Natural killer cell (primary cell): ENCODE data around the gene METRN. TPM values are rescaled to one million over a fixed set of nuclear protein-coding genes. Genes with fewer than 3 reads are reported as not detected.
"Not testable (repeated sequence)": the region's sequence is repeated elsewhere in the genome, so short reads cannot be mapped to it uniquely, and the experiment has no call there.

Experiments
- ATAC-seq, 3 donors: fragments of 150-1000 bp in 2 of 3; fragments of 200-7000 bp in 1 of 3; cut with Tn5 transposase; 1 replicate in 1 of 3; 2 replicates in 2 of 3; pipeline ENCODE4 v1.10.0; 2021; ENCODE audit warnings: mild to moderate bottlenecking in 2 of 3, moderate library complexity in 2 of 3
- DNase-seq, 2 donors: peaks; one replicate each; pipeline versions ENCODE4 v3.0.0 to v3.0.0-alpha.2; 2013 to 2021; ENCODE audit warnings: mixed read lengths in 1 of 2
- H3K27ac ChIP-seq: one replicate; pipeline ENCODE4 v1.5.1; 2013; ENCODE audit warnings: mild to moderate bottlenecking, low read length
- H3K27me3 ChIP-seq: one replicate; pipeline ENCODE4 v1.6.1; 2013; ENCODE audit warnings: low read length; ENCODE audit not compliant: control insufficient read depth, insufficient read depth
- H3K36me3 ChIP-seq: one replicate; pipeline ENCODE4 v1.6.1; 2013; ENCODE audit warnings: low read length; ENCODE audit not compliant: control insufficient read depth, insufficient read depth
- H3K4me1 ChIP-seq: one replicate; pipeline ENCODE4 v1.6.1; 2013; ENCODE audit warnings: low read length; ENCODE audit not compliant: control insufficient read depth, insufficient read depth
- H3K4me3 ChIP-seq: one replicate; pipeline ENCODE4 v1.5.1; 2013; ENCODE audit warnings: low read length
- H3K9me3 ChIP-seq: one replicate; pipeline ENCODE4 v1.6.1; 2013; ENCODE audit warnings: low read length; ENCODE audit not compliant: control insufficient read depth, insufficient read depth
- H3K27ac Mint-ChIP-seq, 2 donors: one replicate each; pipeline ENCODE4 v1.8.0; 2022; ENCODE audit warnings: mild to moderate bottlenecking in 2 of 2, mixed read lengths in 2 of 2, moderate library complexity in 1 of 2
- H3K27me3 Mint-ChIP-seq, 2 donors: one replicate each; pipeline ENCODE4 v1.8.0; 2022; ENCODE audit warnings: low read depth in 2 of 2, mixed read lengths in 2 of 2
- H3K36me3 Mint-ChIP-seq: one replicate; pipeline ENCODE4 v1.8.0; 2022; ENCODE audit warnings: mixed read lengths
- H3K4me1 Mint-ChIP-seq, 2 donors: one replicate each; pipeline ENCODE4 v1.8.0; 2022; ENCODE audit warnings: mixed read lengths in 2 of 2
- H3K4me3 Mint-ChIP-seq: one replicate; pipeline ENCODE4 v1.8.0; 2022; ENCODE audit warnings: mild to moderate bottlenecking, moderate library complexity, mixed read lengths
- H3K9me3 Mint-ChIP-seq, 2 donors: one replicate each; pipeline ENCODE4 v1.8.0; 2022; ENCODE audit warnings: mixed read lengths in 2 of 2
- CTCF ChIP-seq: fragments of 200-600 bp; IDR thresholded peaks from one replicate; pipeline ENCODE4 v1.8.0; 2022; ENCODE audit warnings: antibody characterized with exemption
- WGBS: methylation state at CpG from one replicate; pipeline ENCODE4 v1.1.7; 2013; ENCODE audit warnings: missing lambda C conversion rate; ENCODE audit not compliant: insufficient coverage; 5-methylcytosine and 5-hydroxymethylcytosine counted together
- intact Hi-C: fragments of 100-400 bp; cut with micrococcal nuclease; formaldehyde crosslinking; loops from one replicate; pipeline ENCODE4 v1.14.2; 2022
- total RNA-seq, 4 donors: library from RNA; stranded (reverse); fragments of 120-200 nt in 1 of 4; gene quantifications; one replicate each; pipeline versions ENCODE4 v1.2.3 to v1.2.4, GENCODE V29; 2013 to 2022

The METRN gene
- total RNA-seq, 3 donors from 2014 or later (not counting 1 experiment from before 2014, with no cell fraction given), result 11.8 to 16.6 (median 14.3) TPM

GRCh38 chr16:711548-712320, 3.2 kb upstream of the METRN start:
- Histone ChIP-seq H3K4me1 (peaks cover 16% of the 10 kb centered on the region), H3K27me3 (peaks cover 27% of the 10 kb centered on the region), H3K27ac (no peak overlapping the region), H3K9me3 (no peaks in the 10 kb centered on the region), H3K4me3 (no peak overlapping the region), H3K36me3 (no peaks in the 10 kb centered on the region)
- H3K27ac Mint-ChIP-seq, result no peak overlapping the region
- no peak overlapping the region for H3K4me3 Mint-ChIP-seq
- no peaks in the 10 kb centered on the region for H3K36me3 Mint-ChIP-seq
- ATAC-seq (peak; percentile 63 to 79 (median 64)), DNase-seq (peak; percentile 82 to 89)
- peaks cover 8 to 14% of the 10 kb centered on the region in 2 donors for H3K27me3 Mint-ChIP-seq
- no peaks in the 10 kb centered on the region for H3K9me3 Mint-ChIP-seq
- peak; percentile 95 for TF ChIP-seq CTCF
- intact Hi-C loops, result loop anchor here (2.0 to 10.0 kb wide), 2 partner anchors 73 to 343 kb away; no protein-coding TSS in a partner anchor
- WGBS, result 6% methylated on average over 21 of the region's 25 CpGs
- H3K4me1 Mint-ChIP-seq, result peaks cover 0 to 9% of the 10 kb centered on the region in 2 donors

GRCh38 chr16:712740-713250, 2.1 kb upstream of the METRN start:
- H3K9me3 ChIP-seq, H3K27ac ChIP-seq, H3K27ac Mint-ChIP-seq, H3K4me1 Mint-ChIP-seq, H3K36me3 Mint-ChIP-seq, H3K36me3 ChIP-seq, ATAC-seq, H3K27me3 Mint-ChIP-seq, H3K9me3 Mint-ChIP-seq, H3K4me3 ChIP-seq, H3K4me3 Mint-ChIP-seq: not testable (repeated sequence)
- Histone ChIP-seq H3K27me3 (peaks cover 27% of the 10 kb centered on the region), H3K4me1 (peaks cover 16% of the 10 kb centered on the region)
- peak in 1 of 2 donors; percentile 68 for DNase-seq
- intact Hi-C loops, result loop anchor here (10.0 kb wide), 1 partner anchor 342 kb away; no protein-coding TSS in a partner anchor
- TF ChIP-seq CTCF, result peak; percentile 25
- 52% methylated on average over 13 of the region's 13 CpGs for WGBS

GRCh38 chr16:714079-714478, 839 bp upstream of the METRN start:
- H3K4me3 Mint-ChIP-seq, result no peak overlapping the region
- no peak overlapping the region for H3K27ac Mint-ChIP-seq
- Histone ChIP-seq H3K4me1 (peaks cover 19% of the 10 kb centered on the region), H3K4me3 (no peak overlapping the region), H3K9me3 (no peaks in the 10 kb centered on the region), H3K27me3 (peaks cover 17% of the 10 kb centered on the region), H3K36me3 (no peaks in the 10 kb centered on the region), H3K27ac (no peak overlapping the region)
- ATAC-seq (no peak), DNase-seq (no peak)
- intact Hi-C loops, result loop anchor here (2.0 to 10.0 kb wide), 2 partner anchors 27 to 341 kb away; partner anchors contain the start of gene CIAO3
- TF ChIP-seq CTCF, result no peak
- H3K9me3 Mint-ChIP-seq, result no peaks in the 10 kb centered on the region
- H3K4me1 Mint-ChIP-seq, result peaks cover 0 to 12% of the 10 kb centered on the region in 2 donors
- peaks cover 0 to 4% of the 10 kb centered on the region in 2 donors for H3K27me3 Mint-ChIP-seq
- WGBS, result 66% methylated on average over 11 of the region's 11 CpGs
- H3K36me3 Mint-ChIP-seq, result no peaks in the 10 kb centered on the region
